IMR-90 (cell line): ENCODE measurements around the gene STAT1.

ENCODE experiments used
- BHLHE40 ChIP-seq: fragments of 150-350 bp; IDR thresholded peaks from 2 replicates; pipeline ENCODE4 v1.6.1; 2016; ENCODE audit warnings: mild to moderate bottlenecking, low read depth, low read length
- CEBPB ChIP-seq: IDR thresholded peaks from 2 replicates; pipeline ENCODE4 v1.6.1; 2012; ENCODE audit warnings: low read depth, low read length, improper control_type of control experiment
- CTCF ChIP-seq: conservative IDR thresholded peaks from 2 replicates; pipeline ENCODE4 v1.5.1; 2012; ENCODE audit warnings: mild to moderate bottlenecking, low read depth, low read length, improper control_type of control experiment
- FOS ChIP-seq: fragments of 150-350 bp; IDR thresholded peaks from 2 replicates; pipeline ENCODE4 v1.6.1; 2016; ENCODE audit warnings: low read depth, low read length
- POLR2A ChIP-seq: IDR thresholded peaks from 2 replicates; pipeline ENCODE4 v1.6.1; 2012; ENCODE audit warnings: mild to moderate bottlenecking, low read depth, low read length
- RAD21 ChIP-seq: IDR thresholded peaks from 2 replicates; pipeline ENCODE4 v1.6.1; 2012; ENCODE audit warnings: low read length, improper control_type of control experiment
- SMC3 ChIP-seq: fragments of 150-350 bp; IDR thresholded peaks from 2 replicates; pipeline ENCODE4 v1.6.1; 2016; ENCODE audit warnings: low read depth, mild to moderate bottlenecking, antibody characterized with exemption, low read length, moderate library complexity

GRCh38 chr2:191015239-191015638 is 1.3 kb upstream of the STAT1 start:
- TF ChIP-seq CTCF (no peak), FOS (no peak), POLR2A (no peak), SMC3 (no peak), BHLHE40 (no peak), RAD21 (no peak), CEBPB (no peak)
